HCT116 (cell line): ENCODE results near the gene SUGP1. TPM values are rescaled to one million over a fixed set of nuclear protein-coding genes. Genes with fewer than 3 reads are reported as not detected.

Source experiments
- ATAC-seq: fragments of 200-7000 bp; cut with Tn5 transposase; 2 replicates; pipeline ENCODE4 v1.9.1; 2020; ENCODE audit warnings: mild to moderate bottlenecking, moderate library complexity
- BruUV-seq: library from RNA; stranded (reverse); fragments of 400-500 nt; replicated peaks from 2 replicates; lab custom pipeline; 2021; lab: Mats Ljungman, UMichigan
- CTCF ChIA-PET: fragments of 300-600 bp; sonication (Branson Sonifier 250); formaldehyde crosslinking; loops from one replicate; lab custom pipeline; 2021; ENCODE audit warnings: antibody characterized with exemption; lab: Charles Lee
- POLR2A ChIA-PET: fragments of 300-600, 350-600 bp; sonication (Branson Sonifier 250); formaldehyde crosslinking; loops from one replicate; lab custom pipeline; 2021; ENCODE audit warnings: antibody characterized with exemption; lab: Charles Lee
- RAD21 ChIA-PET, 2 experiments: fragments of 300-600 bp; sonication (Branson Sonifier 250); formaldehyde crosslinking; loops; one replicate each; lab custom pipeline; 2023; ENCODE audit warnings: low total read pairs in 2 of 2; ENCODE audit not compliant: uncharacterized antibody in 2 of 2, unreplicated experiment in 2 of 2, low non-redundant PET in 1 of 2; lab: Charles Lee
- DNase-seq: peaks from one replicate; pipeline ENCODE4 v3.0.0-alpha.2; 2010; ENCODE audit warnings: low read depth, low spot score
- H2AFZ ChIP-seq: fragments of 200-600 bp; shearing (Covaris generic), sonication (generic); 2 replicates; pipeline ENCODE4 v1.6.1; 2017; ENCODE audit warnings: low read depth, mixed run types, mixed read lengths, antibody characterized with exemption, low read length; ENCODE audit not compliant: poor library complexity, severe bottlenecking
- H3K27ac ChIP-seq: 2 replicates; pipeline ENCODE4 v1.5.1; 2012; ENCODE audit warnings: low read depth, low read length
- H3K27me3 ChIP-seq: fragments of 200-600 bp; sonication (generic); 2 replicates; pipeline ENCODE4 v1.6.1; 2016; ENCODE audit warnings: mixed run types, low read length, mixed read lengths; ENCODE audit not compliant: insufficient read depth
- H3K36me3 ChIP-seq, 2 experiments: fragments of 200-500 bp in 1 of 2; fragments of 200-600 bp in 1 of 2; sonication (Bioruptor generic) in 1 of 2; sonication (generic) in 1 of 2; 2 replicates each; pipeline versions ENCODE4 v1.5.1 to v1.6.1; 2014 to 2016; ENCODE audit warnings: low read length in 2 of 2, inconsistent platforms in 1 of 2, mixed read lengths in 1 of 2, mixed run types in 1 of 2; ENCODE audit not compliant: insufficient read depth in 2 of 2, control insufficient read depth in 1 of 2
- H3K4me1 ChIP-seq, 2 experiments: fragments of 200-600 bp in 1 of 2; sonication (generic) in 1 of 2; 2 replicates each; pipeline versions ENCODE4 v1.5.1 to v1.6.1; 2012 to 2017; ENCODE audit warnings: low read length in 2 of 2, inconsistent platforms in 1 of 2, mild to moderate bottlenecking in 1 of 2, mixed read lengths in 1 of 2, mixed run types in 1 of 2, moderate library complexity in 1 of 2; ENCODE audit not compliant: insufficient read depth in 2 of 2, control insufficient read depth in 1 of 2
- H3K4me2 ChIP-seq: fragments of 200-600 bp; sonication (generic); 2 replicates; pipeline ENCODE4 v1.6.1; 2017; ENCODE audit warnings: mixed run types, low read length, mixed read lengths
- H3K4me3 ChIP-seq, 2 experiments: fragments of 200-600 bp in 1 of 2; sonication (generic) in 1 of 2; replicated peaks in 1 of 2; 2 replicates each; pipeline ENCODE4 v1.5.1; 2011 to 2016; ENCODE audit warnings: low read length in 2 of 2, control low read depth in 1 of 2, low read depth in 1 of 2, mild to moderate bottlenecking in 1 of 2, mixed read lengths in 1 of 2, mixed run types in 1 of 2
- H3K79me2 ChIP-seq: fragments of 200-600 bp; sonication (generic); 2 replicates; pipeline ENCODE4 v1.6.1; 2017; ENCODE audit warnings: mild to moderate bottlenecking, mixed run types, low read length, moderate library complexity, mixed read lengths; ENCODE audit not compliant: insufficient read depth
- H3K9ac ChIP-seq: fragments of 200-600 bp; sonication (generic); 2 replicates; pipeline ENCODE4 v1.6.1; 2016; ENCODE audit warnings: low read length, mixed read lengths
- H3K9me2 ChIP-seq: fragments of 200-600 bp; sonication (generic), shearing (Covaris generic); 2 replicates; pipeline ENCODE4 v1.6.1; 2017; ENCODE audit warnings: mixed run types, mild to moderate bottlenecking, moderate library complexity; ENCODE audit not compliant: insufficient read depth
- H3K9me3 ChIP-seq, 2 experiments: fragments of 200-500 bp in 1 of 2; fragments of 200-600 bp in 1 of 2; sonication (Bioruptor generic) in 1 of 2; sonication (generic) in 1 of 2; 2 replicates each; pipeline ENCODE4 v1.6.1; 2014 to 2017; ENCODE audit warnings: low read length in 2 of 2, mixed read lengths in 2 of 2, inconsistent platforms in 1 of 2, low read depth in 1 of 2, mild to moderate bottlenecking in 1 of 2, mixed run types in 1 of 2, moderate library complexity in 1 of 2; ENCODE audit not compliant: control insufficient read depth in 1 of 2, insufficient read depth in 1 of 2
- H4K20me1 ChIP-seq: fragments of 200-600 bp; sonication (generic), shearing (Covaris generic); 2 replicates; pipeline ENCODE4 v1.6.1; 2017; ENCODE audit warnings: mixed run types, mild to moderate bottlenecking, moderate library complexity; ENCODE audit not compliant: insufficient read depth
- CEBPB ChIP-seq: IDR thresholded peaks from 2 replicates; pipeline ENCODE4 v1.6.1; 2012; ENCODE audit warnings: low read depth
- EGR1 ChIP-seq: IDR thresholded peaks from 2 replicates; pipeline ENCODE4 v1.6.1; 2012; ENCODE audit warnings: low read depth
- ELF1 ChIP-seq: IDR thresholded peaks from 2 replicates; pipeline ENCODE4 v1.6.1; 2012; ENCODE audit warnings: low read depth, borderline replicate concordance
- POLR2AphosphoS5 ChIP-seq: IDR thresholded peaks from 2 replicates; pipeline ENCODE4 v1.6.1; 2011; ENCODE audit warnings: mild to moderate bottlenecking, low read depth, low read length, moderate library complexity
- RAD21 ChIP-seq: IDR thresholded peaks from 2 replicates; pipeline ENCODE4 v1.6.1; 2012; ENCODE audit warnings: low read depth, mild to moderate bottlenecking
- REST ChIP-seq: IDR thresholded peaks from 2 replicates; pipeline ENCODE4 v1.6.1; 2012; ENCODE audit warnings: low read depth
- SIN3A ChIP-seq: IDR thresholded peaks from 2 replicates; pipeline ENCODE4 v1.6.1; 2012; ENCODE audit warnings: low read depth
- SRF ChIP-seq: IDR thresholded peaks from 2 replicates; pipeline ENCODE4 v1.6.1; 2012; ENCODE audit warnings: low read depth
- TCF7L2 ChIP-seq: IDR thresholded peaks from 2 replicates; pipeline ENCODE4 v1.7.0; 2011; ENCODE audit warnings: borderline replicate concordance, inconsistent platforms; ENCODE audit not compliant: insufficient read depth, insufficient read length; ENCODE audit errors: extremely low read depth
- intact Hi-C: fragments of 100-400 bp; cut with micrococcal nuclease; formaldehyde crosslinking; loops from 2 replicates; pipeline ENCODE4 v1.10.0; 2022
- total RNA-seq: library from RNA; stranded (reverse); gene quantifications from one replicate; pipeline ENCODE4 v1.2.1, GENCODE V29; 2021; ENCODE audit not compliant: unreplicated experiment

SUGP1 gene
- total RNA-seq, 1 experiment from 2014 or later = 47.6 TPM

- Histone ChIP-seq H3K9me3 (no peaks in the 10 kb centered on the region), H3K4me1 (no peaks in the 10 kb centered on the region), H3K36me3 (peaks cover 5 to 9% of the 10 kb centered on the region in 2 experiments; a peak in 3 of 4 replicates), H3K4me2 (no peak overlapping the region), H3K9ac (no peak overlapping the region), H2AFZ (no peak overlapping the region), H3K9me2 (no peaks in the 10 kb centered on the region), H4K20me1 (no peaks in the 10 kb centered on the region), H3K4me3 (no peak overlapping the region), H3K79me2 (peaks cover 29% of the 10 kb centered on the region), H3K27me3 (no peaks in the 10 kb centered on the region), H3K27ac (no peak overlapping the region)
- ChIA-PET POLR2A (no interaction called here), CTCF (no interaction called here), RAD21 (no interaction called here)
- TF ChIP-seq SRF = no peak
- no peak for TF ChIP-seq SIN3A
- TF ChIP-seq CEBPB = no peak
- no peak for TF ChIP-seq TCF7L2
- TF ChIP-seq EGR1 = no peak
- TF ChIP-seq ELF1 = no peak
- no peak for TF ChIP-seq RAD21
- DNase-seq (no peak), ATAC-seq (no peak)
- BruUV-seq = no TSS peak
- intact Hi-C loops = no loop called here
Observed at GRCh38 chr19:19329126-19329525, 8.8 kb upstream of the SUGP1 start.

GRCh38 chr19:19327672-19328071 is 7.4 kb upstream of the SUGP1 start:
- no peak overlapping the region for H2AFZ ChIP-seq
- no peaks in the 10 kb centered on the region for H3K27me3 ChIP-seq
- BruUV-seq = no TSS peak
- ChIA-PET POLR2A (no interaction called here), CTCF (interaction anchor here (2.0 kb wide), 1 partner anchor 15 kb away, joined by 10 read pairs; no protein-coding TSS in a partner anchor), RAD21 (no interaction called here)
- H3K4me2 ChIP-seq = no peak overlapping the region
- no peak overlapping the region for H3K4me3 ChIP-seq
- H3K4me1 ChIP-seq = no peaks in the 10 kb centered on the region
- H3K27ac ChIP-seq = no peak overlapping the region
- no peaks in the 10 kb centered on the region for H3K9me3 ChIP-seq
- peaks cover 44% of the 10 kb centered on the region for H3K79me2 ChIP-seq
- H3K9ac ChIP-seq = no peak overlapping the region
- TF ChIP-seq RAD21 (no peak), POLR2AphosphoS5 (no peak), SIN3A (no peak), ELF1 (no peak), REST (no peak)
- TF ChIP-seq, all 23 proteins: peak for 0
- H3K36me3 ChIP-seq = peaks cover 9 to 12% of the 10 kb centered on the region in 2 experiments; a peak in 3 of 4 replicates
- H4K20me1 ChIP-seq = no peaks in the 10 kb centered on the region
- ATAC-seq (no peak), DNase-seq (no peak)
- intact Hi-C loops = no loop called here
- H3K9me2 ChIP-seq = no peaks in the 10 kb centered on the region
